ENCODE results near the gene FBXW5.

Gene FBXW5

DNA sequence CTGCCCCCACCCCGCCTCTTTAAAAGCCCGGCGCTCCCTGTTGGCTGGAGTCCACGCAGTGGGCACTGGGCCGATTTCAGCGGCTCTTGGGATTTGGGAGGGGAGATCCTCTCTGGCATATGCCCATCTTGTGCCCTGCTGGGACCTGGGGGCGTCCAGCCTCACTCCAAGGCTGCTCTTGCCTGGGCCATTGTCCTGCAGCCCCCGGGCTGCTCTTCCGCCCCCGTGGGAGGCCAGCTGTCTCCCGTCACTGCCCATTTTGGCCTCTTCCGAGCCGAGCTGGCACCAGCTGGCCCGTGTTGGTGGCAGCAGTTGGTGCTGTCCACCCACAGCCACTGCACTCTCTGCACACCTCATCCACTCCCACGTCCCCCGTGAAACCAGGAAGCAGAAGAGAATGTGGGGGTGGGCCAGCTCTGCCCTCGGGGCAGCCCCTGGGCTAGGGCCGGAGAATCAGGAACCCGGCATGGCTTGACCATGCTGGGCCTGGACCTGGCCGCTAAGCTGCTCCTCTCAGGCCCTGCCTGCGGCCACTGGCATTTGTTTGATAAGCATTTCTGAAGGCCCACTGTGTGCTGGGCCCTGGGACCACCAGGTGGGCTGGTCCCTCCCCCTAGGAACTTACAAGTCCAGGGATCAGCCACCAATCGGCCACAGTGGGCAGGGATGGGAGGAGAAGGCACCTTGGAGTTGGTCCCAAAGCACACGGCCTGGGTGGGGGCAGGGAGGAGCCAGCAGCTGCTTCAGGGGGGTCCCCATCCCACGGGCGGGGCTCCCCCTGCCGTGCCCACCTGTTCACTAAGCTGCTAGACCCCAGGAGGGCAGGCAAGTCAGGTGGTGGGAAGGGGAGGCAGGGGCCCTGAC is 2.7 kb upstream of the FBXW5 start:
- no peak for DNase-seq

DNA sequence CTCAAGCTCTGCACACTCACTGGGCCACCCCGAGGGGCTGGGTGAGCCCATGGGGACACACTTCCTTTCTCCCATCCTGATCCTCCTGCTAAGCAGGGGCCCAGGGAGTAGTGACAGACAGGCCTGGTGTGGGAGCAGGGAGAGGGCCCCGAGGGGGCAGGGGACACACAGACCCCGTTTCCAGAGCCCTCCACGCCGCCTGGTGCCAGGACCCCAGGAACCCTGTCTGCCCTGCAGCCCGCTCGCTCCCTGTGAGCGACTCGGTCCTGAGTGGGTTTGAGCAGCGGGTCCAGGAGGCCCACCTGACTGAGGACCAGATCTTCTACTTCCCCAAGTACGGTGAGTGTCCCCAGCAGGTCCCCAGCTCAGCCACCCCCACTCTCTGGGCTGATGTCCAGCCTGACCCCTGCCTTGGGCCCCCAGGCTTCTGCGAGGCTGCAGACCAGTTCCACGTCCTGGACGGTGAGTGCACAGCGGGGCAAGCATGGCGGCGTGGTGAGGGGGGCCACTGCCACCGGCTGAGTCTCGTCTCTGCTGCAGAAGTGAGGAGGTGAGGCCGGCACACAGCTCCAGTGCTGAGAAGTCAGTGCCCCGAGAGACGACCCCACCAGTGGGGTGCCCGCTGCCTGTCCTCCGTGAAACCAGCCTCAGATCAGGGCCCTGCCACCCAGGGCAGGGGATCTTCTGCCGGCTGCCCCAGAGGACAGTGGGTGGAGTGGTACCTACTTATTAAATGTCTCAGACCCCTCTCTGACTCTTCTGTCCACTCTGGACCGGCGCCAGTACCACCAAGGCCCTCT is 1.9 kb upstream of the FBXW5 start:
- DNase-seq, result no peak

DNA sequence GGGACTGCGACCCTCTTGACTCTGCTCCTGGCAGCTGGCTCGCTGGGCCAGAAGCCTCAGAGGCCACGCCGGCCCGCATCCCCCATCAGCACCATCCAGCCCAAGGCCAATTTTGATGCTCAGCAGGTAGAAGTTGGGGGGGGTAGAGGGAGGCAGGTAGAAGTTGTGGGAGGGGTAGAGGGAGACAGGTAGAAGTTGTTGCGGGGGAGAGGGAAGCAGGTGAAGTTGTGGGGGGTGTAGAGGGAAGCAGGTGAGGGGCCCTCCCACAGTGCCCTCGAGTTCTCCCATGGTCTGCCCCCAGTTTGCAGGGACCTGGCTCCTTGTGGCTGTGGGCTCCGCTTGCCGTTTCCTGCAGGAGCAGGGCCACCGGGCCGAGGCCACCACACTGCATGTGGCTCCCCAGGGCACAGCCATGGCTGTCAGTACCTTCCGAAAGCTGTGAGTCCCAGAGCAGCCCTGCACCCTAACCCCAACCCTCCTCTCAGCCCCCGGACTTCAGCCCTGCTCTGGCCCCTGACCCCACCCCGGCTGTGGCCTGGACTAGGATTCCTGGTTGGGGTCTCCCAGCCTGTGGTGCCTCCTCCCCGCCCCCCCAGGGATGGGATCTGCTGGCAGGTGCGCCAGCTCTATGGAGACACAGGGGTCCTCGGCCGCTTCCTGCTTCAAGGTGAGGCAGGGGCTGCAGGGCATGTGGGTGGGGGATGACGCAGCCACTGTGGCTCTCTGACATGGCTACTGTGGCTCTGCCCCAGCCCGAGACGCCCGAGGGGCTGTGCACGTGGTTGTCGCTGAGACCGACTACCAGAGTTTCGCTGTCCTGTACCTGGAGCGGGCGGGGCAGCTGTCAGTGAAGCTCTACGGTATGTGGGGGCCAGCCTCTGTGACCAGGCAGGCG is 1.0 kb upstream of the FBXW5 start:
- DNase-seq, result no peak

- DNase-seq, result no peak
Observed at GRCh38 chr9:136944212-136944518, 373 bp downstream of the FBXW5 start.

DNA sequence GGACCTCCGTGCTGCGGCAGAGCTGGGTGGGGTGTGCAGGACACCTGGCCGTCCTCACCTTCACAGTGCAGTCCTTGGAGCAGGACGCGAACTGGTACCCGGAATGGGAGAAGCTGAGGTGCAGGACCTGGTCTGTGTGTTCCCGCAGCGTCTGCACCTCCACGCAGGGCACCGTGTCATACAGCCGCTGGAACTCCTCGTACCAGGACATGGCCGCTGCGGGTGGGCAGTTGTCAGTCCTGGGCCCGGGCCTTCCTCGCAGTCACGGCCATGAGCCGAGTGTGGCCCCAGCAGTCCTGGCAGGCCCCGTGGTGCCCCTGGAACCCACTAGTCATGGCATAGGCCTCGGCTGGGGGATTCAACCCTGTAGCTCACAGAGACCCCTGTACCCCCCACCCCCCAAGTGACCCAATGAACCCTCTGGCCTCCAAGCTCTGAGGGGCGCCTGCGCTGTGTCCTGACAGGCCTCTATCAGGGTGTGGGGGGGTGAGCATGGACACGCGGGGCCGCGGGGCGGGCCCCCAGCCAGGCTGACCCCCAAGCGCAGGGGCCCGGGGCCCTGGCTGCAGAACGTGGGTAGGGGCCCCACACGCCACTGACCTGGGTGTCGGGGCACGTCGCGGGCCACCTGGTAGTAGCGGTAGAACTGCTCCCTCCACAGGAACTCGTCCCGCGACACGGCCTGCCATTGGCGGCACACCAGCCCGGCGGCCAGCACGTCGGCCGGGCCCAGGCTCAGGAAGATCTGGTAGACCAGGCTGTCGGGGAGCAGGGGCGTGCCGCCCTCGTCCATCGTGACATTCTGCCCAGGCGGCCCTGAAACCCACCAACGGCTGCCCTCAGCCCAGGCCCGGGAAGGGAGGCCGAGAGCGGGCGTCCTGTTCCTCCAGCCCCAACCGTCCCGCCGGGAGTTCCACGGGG is 987 bp downstream of the FBXW5 start:
- peak; percentile 49 for DNase-seq

- no peak for DNase-seq
Observed at GRCh38 chr9:136942881-136943230, 1.7 kb downstream of the FBXW5 start.

DNA sequence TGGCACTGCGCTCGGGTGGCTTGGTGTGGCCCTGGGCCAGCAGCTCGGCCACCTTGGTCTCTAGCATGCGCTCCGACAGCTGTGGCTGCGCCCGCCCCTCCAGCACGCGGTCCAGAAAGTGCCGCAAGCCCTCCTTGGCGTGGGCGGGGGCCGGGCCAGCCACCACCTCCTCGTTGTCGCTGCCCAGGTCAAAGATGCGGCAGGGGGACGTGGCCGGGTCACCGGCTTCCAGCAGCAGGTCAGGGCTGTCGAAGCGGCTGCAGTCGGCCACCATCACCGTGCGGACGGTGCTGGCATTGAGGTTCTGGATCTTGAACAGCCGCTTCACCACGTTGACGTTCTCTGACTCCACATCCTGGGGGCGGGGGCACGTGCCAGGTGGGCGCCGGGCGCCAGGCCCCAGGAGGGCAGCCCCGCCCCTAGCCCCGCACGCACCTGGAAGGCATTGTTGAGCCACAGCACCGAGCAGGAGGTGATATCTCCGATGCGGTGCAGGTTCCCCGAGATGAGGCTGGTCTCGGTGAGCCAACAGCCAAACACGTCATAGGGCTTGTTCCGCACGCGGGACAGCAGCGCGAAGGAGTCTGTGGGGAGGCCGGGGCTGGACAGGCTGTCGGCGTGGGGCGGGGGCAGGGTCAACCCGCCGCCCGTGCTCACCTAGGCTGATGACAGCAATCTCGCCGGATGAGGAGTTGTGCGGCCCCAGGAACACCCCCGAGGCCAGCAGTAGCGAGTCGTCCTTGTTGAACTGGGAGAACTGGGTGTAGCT is 2.2 kb downstream of the FBXW5 start:
- DNase-seq, result no peak

DNA sequence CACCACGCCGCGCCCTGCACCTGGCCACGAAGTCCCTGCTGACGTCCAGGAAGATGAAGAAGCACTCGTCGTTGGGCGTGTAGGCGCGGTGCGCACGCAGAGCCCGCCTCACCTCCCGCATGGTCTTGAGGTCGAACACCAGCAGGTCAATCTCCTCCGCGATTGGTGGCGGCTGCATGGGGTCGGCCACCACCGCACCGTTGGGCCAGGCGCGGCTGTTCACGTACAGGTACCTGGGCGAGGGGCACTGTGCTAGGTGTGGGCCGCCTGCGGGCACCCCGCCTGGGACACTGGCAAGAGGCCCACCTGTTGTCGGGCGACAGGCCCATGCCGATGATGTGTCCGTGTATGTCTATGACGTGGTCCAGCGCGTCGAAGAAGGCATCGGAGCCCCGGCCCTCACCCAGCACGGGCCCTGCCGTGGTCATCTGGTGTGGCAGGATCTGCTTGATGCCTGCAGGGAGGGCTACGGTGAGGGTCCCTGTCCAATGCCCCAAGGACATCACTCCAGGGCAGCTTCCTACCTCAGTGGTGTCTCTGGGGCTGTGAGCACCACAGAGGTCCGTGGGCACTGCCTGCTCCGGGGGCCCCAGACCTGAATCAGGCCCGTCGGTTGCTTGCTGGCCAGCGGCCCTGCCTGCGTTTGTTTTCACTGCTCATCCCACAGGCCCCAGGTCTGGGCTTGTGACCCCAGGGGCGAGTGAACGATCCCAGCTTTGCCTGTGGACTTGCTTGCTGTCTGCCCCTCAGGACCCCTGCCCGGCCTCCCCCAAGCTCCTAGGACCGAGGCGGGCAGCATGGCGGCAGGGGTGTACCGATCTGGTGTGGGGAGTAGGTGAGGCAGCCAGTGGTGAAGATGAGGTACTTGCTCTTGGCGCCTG is 3.1 kb downstream of the FBXW5 start:
- DNase-seq, result no peak

DNA sequence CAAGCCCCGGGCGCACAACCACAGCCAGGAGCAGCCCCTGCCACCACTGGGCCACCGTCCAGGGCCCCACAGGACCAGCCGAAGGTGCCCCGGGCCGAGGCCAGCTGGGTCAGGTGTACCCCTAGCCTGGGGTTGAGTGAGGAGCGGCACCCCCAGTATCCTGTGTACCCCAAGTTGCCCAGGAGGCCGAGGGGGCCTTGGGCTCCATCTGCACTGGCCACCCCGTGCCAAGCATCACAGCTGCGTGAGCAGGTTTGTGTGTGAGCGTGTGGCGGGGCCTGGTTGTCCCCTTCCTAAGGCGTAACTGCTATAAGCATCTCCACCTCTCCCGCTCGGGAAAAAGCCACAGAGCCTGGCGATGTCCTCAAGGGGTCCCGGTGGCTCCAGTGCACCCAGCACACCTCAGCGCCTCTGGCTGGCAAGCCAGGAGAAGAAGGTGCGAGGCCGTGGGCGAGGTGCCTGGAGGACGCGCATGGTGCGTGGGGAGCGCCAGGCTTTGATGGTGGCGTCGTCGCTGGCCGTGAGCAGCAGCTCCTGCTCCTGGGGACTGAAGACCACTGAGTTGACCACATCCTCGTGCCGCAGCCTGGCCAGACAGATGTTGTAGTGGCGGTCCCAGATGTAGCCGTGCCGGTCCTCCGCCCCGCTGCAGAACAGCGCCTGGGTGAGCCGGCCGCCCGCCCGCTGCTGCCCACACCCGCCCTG is 3.9 kb downstream of the FBXW5 start:
- no peak for DNase-seq

GRCh38 chr9:136939996-136940525 is 4.5 kb downstream of the FBXW5 start:
- DNase-seq, result no peak

GRCh38 chr9:136939431-136939995 is 5.0 kb downstream of the FBXW5 start:
- no peak for DNase-seq

DNA sequence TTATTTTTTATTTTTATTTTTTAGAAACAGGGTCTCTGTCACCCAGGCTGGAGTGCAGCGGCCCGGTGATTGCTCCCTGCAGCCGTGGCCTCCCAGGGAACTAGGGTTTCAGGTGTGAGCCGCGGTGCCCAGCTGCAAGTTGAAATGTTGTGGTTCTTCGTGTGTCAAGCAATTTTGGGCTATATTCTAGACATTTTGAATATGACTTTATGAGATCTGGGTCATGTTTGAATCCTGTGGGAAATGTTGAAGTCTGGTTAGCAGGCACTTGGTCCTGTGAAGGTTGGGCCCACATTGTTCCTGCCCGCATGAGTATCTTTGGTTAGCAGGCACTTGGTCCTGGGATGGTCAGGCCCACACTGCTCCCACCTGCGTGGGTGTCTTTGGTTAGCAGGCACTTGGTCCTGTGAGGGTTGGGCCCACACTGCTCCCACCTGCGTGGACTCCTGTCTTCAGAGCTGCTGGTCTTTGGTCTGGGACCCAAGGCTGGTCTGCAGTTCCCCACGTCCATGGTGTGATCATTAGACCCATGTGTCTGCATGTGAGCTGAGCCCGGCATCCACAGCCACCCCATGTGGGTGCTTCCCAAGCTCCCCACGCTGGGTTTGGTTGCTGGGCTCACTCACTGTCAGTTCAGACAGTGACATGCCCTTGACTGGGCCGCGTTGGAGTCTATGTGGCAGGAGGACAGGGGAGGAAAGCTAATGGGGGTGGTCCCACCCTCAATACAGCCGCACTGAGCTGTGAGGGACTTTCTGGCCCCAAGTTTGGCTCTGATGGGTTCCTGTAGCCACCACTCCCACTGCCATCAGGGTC is 7.1 kb downstream of the FBXW5 start:
- no peak for DNase-seq

DNA sequence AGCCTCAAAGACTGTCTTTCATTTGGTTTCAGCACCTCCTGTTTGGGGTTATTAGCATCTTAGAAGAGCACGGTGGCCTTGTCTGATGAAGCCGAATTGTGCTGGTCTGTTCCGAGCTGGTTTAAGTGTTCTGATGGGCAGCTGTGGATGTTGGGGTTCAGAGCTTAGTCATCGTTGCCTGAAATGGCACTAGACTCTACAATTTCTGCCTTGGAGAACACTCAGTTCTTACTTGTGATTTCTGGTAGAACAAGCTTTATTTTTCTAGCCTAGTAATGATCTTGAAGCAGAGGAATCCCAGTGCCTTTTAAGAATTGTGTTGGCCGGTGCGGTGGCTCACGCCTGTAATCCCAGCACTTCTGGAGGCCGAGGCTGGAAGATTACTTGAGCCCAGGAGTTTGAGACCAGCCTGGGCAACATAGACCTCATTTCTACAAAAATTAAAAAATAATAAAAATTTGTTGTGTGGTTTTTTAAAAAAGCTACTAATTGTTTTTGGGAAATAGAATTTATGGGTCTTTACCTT is 7.8 kb downstream of the FBXW5 start:
- DNase-seq, result no peak

GRCh38 chr9:136935651-136936050 is 8.9 kb downstream of the FBXW5 start:
- no peak for DNase-seq

DNA sequence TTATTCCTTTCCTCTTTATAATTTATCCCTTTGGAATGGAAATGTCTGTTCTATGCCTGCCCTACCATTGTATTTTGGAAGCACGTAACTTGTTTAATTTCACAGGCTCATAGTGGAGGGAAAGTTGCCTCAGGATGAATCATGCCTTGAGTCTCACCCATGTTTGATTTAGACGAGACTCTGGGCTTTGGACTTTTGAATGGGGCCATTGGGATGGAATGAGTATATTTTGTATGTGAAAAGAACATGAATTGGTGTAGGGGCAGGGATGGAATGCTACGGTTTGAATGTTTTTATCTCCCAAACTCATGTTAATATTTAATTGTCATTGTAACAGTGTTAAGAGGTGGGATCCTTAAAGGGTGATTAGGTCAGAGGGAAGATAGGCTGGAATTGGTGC is 10.3 kb downstream of the FBXW5 start:
- DNase-seq, result no peak

- DNase-seq, result no peak
Observed at GRCh38 chr9:136931611-136932130, 12.9 kb downstream of the FBXW5 start.

DNA sequence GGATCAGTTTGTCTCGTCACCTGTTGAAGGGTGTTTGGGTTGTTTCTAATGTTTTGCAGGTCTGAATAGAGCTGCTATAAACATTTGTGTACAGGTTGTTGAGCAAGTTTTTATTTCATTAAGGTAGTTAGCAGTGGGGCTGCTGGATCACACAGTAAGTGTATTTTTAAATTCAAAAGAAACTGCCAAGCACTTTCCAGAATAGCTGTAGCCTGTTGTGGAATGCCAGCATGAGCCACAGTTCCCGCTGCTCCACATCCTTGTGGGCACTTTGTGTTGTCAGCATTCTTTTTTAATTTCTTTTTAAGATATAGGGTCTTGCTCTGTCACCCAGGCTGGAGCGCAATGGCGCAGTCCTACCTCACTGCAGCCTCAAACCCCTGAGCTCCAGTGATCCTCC is 14.5 kb downstream of the FBXW5 start:
- no peak for DNase-seq

DNA sequence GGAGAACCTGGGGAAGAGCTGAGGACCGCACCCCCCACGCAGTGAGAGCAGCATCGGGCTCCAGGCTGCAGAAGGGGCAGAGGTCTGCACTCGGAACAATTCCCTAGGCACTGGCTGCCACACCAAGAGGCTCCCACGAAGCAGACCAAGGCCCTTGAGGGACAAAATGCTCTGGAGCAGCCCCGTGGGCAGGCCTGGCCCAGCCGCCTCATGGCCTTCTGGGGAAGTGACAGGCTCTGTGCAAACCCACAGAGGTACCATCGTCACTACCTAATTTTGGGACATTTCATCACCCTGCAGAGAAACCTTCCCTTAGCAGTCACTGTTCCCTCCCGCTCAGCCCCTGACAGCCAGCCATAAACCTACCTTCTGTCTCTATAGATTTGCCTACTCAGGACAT is 15.9 kb downstream of the FBXW5 start:
- DNase-seq, result no peak
